Peyer's patch (tissue), 4 donors: ENCODE data around the gene ZNF205. TPM values are rescaled to one million over a fixed set of nuclear protein-coding genes. Genes with fewer than 3 reads are reported as not detected.

ENCODE experiments used
- DNase-seq, 3 donors: peaks; one replicate each; pipeline ENCODE4 v3.0.0-alpha.2; 2017 to 2019
- H3K27ac ChIP-seq, 4 donors: fragments of 200-600 bp; sonication (generic); one replicate each; pipeline ENCODE4 v1.5.1; 2016 to 2019
- H3K27me3 ChIP-seq, 2 donors: fragments of 200-600 bp; sonication (generic); one replicate each; pipeline ENCODE4 v1.5.1; 2019
- H3K36me3 ChIP-seq, 3 donors: fragments of 200-600 bp; sonication (generic); one replicate each; pipeline ENCODE4 v1.5.1; 2016 to 2019
- H3K4me1 ChIP-seq, 4 donors: fragments of 200-600 bp; sonication (generic); one replicate each; pipeline ENCODE4 v1.5.1; 2016 to 2019
- H3K4me3 ChIP-seq, 4 donors: fragments of 200-600 bp; sonication (generic); 1 replicate in 3 of 4; 2 replicates in 1 of 4; pipeline ENCODE4 v1.5.1; 2016 to 2019; ENCODE audit warnings: mild to moderate bottlenecking in 1 of 4
- H3K9me3 ChIP-seq, 4 donors: fragments of 200-600 bp; sonication (generic); one replicate each; pipeline ENCODE4 v1.5.1; 2016 to 2019; ENCODE audit warnings: mild to moderate bottlenecking in 1 of 4
- CTCF ChIP-seq, 6 experiments: fragments of 450-650 bp in 4 of 6; fragments of 200-600 bp in 2 of 6; sonication (generic) in 1 of 6; IDR thresholded peaks; one replicate each; pipeline ENCODE4 v1.5.1; 2017 to 2019; ENCODE audit warnings: antibody characterized with exemption in 6 of 6, mild to moderate bottlenecking in 3 of 6, moderate library complexity in 1 of 6
- POLR2A ChIP-seq, 2 donors: fragments of 450-650 bp; IDR thresholded peaks; one replicate each; pipeline ENCODE4 v1.5.1; 2017; ENCODE audit warnings: antibody characterized with exemption in 2 of 2, mild to moderate bottlenecking in 2 of 2, moderate library complexity in 2 of 2
- total RNA-seq, 4 donors: library from RNA; depleted of rRNA; stranded (reverse); fragments of >200 nt; gene quantifications; one replicate each; pipeline ENCODE4 v1.1.0, GENCODE V29; 2016

Gene ZNF205
- 10 to 100 TPM in 3 of 4 donors, 1 to 10 TPM in 1; 5.0 to 24.6 (median 16.2) TPM for total RNA-seq

GRCh38 chr16:3112058-3112880, at the start of gene ZNF205:
Gene ZNF205, plus strand, starts transcription at chr16:3112586. Its CDS starts 845 bp downstream, at chr16:3113431.
- peak in 1 of 2 donors; percentile 19 for TF ChIP-seq POLR2A (IDR thresholded peaks at IDR 0.05)
- peak in 1 of 6 experiments; percentile 3 for TF ChIP-seq CTCF (IDR thresholded peaks at IDR 0.05)
- H3K27ac ChIP-seq: peak within 1 kb of the TSS; percentile 11 to 49 (median 47)
- peaks cover 0 to 31% (median 2%) of the 10 kb centered on the region in 4 donors for H3K4me1 ChIP-seq
- no peaks in the 10 kb centered on the region for H3K9me3 ChIP-seq
- H3K27me3 ChIP-seq: no peaks in the 10 kb centered on the region
- H3K4me3 ChIP-seq: peak within 1 kb of the TSS; percentile 34 to 68 (median 50)
- DNase-seq: peak in 2 of 3 donors; percentile 84 to 86
- peaks cover 0 to 16% (median 0%) of the 10 kb centered on the region in 3 donors for H3K36me3 ChIP-seq

- DNase-seq: no peak
- peak overlapping the region in 3 of 4 donors; percentile 5 to 92 (median 87) for H3K27ac ChIP-seq
Observed at GRCh38 chr16:3063625-3064386, 48.6 kb upstream of the ZNF205 start.

GRCh38 chr16:3065069-3065741, 47.2 kb upstream of the ZNF205 start, which contains the start of gene IL32:
Gene IL32, plus strand, starts transcription at chr16:3065640. Its CDS starts 172 bp downstream, at chr16:3065812.
- DNase-seq: peak; percentile 65 to 91 (median 88)
- Histone ChIP-seq H3K4me3 (peak within 1 kb of the TSS; percentile 38 to 67 (median 58)), H3K27ac (peak within 1 kb of the TSS; percentile 79 to 92 (median 85)), H3K36me3 (peaks cover 0 to 18% (median 0%) of the 10 kb centered on the region in 3 donors), H3K9me3 (no peaks in the 10 kb centered on the region), H3K4me1 (peaks cover 0 to 28% (median 6%) of the 10 kb centered on the region in 4 donors), H3K27me3 (no peaks in the 10 kb centered on the region)
- TF ChIP-seq POLR2A (IDR thresholded peaks at IDR 0.05) (peak; percentile 78 to 83), CTCF (IDR thresholded peaks at IDR 0.05) (no peak)

More at GRCh38 chr16:3063625-3064386, 48.6 kb upstream of the ZNF205 start:
- no peaks in the 10 kb centered on the region for H3K27me3 ChIP-seq
- peaks cover 0 to 12% (median 0%) of the 10 kb centered on the region in 3 donors for H3K36me3 ChIP-seq
- H3K9me3 ChIP-seq: no peaks in the 10 kb centered on the region
- H3K4me1 ChIP-seq: peaks cover 6 to 33% (median 10%) of the 10 kb centered on the region in 4 donors
- H3K4me3 ChIP-seq: no peak overlapping the region
- TF ChIP-seq POLR2A (IDR thresholded peaks at IDR 0.05): no peak
- no peak for TF ChIP-seq CTCF (IDR thresholded peaks at IDR 0.05)

GRCh38 chr16:3065742-3066439, 46.5 kb upstream of the ZNF205 start:
- Histone ChIP-seq H3K27me3 (no peaks in the 10 kb centered on the region), H3K27ac (peak overlapping the region; percentile 79 to 92 (median 85)), H3K9me3 (no peaks in the 10 kb centered on the region), H3K36me3 (peaks cover 0 to 18% (median 0%) of the 10 kb centered on the region in 3 donors), H3K4me1 (peaks cover 0 to 28% (median 6%) of the 10 kb centered on the region in 4 donors), H3K4me3 (peak overlapping the region; percentile 38 to 67 (median 58))
- TF ChIP-seq POLR2A (IDR thresholded peaks at IDR 0.05) (no peak), CTCF (IDR thresholded peaks at IDR 0.05) (no peak)
- DNase-seq: peak in 1 of 3 donors; percentile 72
